SK-N-SH (cell line): Measurements from ENCODE around the gene PCOLCE2. TPM values are rescaled to one million over a fixed set of nuclear protein-coding genes. Genes with fewer than 3 reads are reported as not detected.

Source experiments
- CTCF ChIA-PET: fragments of 300-600, 350-600 bp; formaldehyde crosslinking; extraction: SDS; loops from one replicate; lab custom pipeline; 2021; lab: Yijun Ruan, JAX
- POLR2A ChIA-PET: fragments of 350-600 bp; sonication (Branson Sonifier 250); formaldehyde crosslinking; extraction: SDS; loops from one replicate; lab custom pipeline; 2020; ENCODE audit warnings: antibody characterized with exemption, inconsistent platforms; lab: Yijun Ruan, JAX
- DNase-seq: peaks from one replicate; pipeline ENCODE4 v3.0.0; 2012
- H2AFZ ChIP-seq: fragments of 200-600 bp; sonication (generic); 2 replicates; pipeline ENCODE4 v1.8.1; 2016; ENCODE audit warnings: antibody characterized with exemption, mild to moderate bottlenecking, low read depth
- H3F3A ChIP-seq: fragments of 200-600 bp; sonication (generic); replicated peaks from 2 replicates; pipeline ENCODE3; 2016; ENCODE audit warnings: antibody characterized with exemption, mild to moderate bottlenecking; ENCODE audit not compliant: insufficient read depth
- H3K27ac ChIP-seq, 2 experiments: fragments of 200-500 bp in 1 of 2; fragments of 200-600 bp in 1 of 2; sonication (Bioruptor generic) in 1 of 2; sonication (generic), shearing (Covaris generic) in 1 of 2; 2 replicates each; pipeline versions ENCODE4 v1.5.1 to v1.6.1; 2014 to 2016; ENCODE audit warnings: low read depth in 2 of 2, inconsistent platforms in 1 of 2, low read length in 1 of 2, mild to moderate bottlenecking in 1 of 2, mixed read lengths in 1 of 2
- H3K27me3 ChIP-seq: fragments of 200-600 bp; sonication (generic), shearing (Covaris generic); 2 replicates; pipeline ENCODE4 v1.6.1; 2016; ENCODE audit warnings: mixed run types; ENCODE audit not compliant: insufficient read depth
- H3K36me3 ChIP-seq, 2 experiments: fragments of 200-500 bp in 1 of 2; fragments of 200-600 bp in 1 of 2; sonication (Bioruptor generic) in 1 of 2; sonication (generic) in 1 of 2; replicated peaks in 1 of 2; 2 replicates each; pipeline versions ENCODE3 to v1.5.1; 2014 to 2016; ENCODE audit warnings: low read length in 1 of 2, mild to moderate bottlenecking in 1 of 2; ENCODE audit not compliant: insufficient read depth in 2 of 2, control insufficient read depth in 1 of 2
- H3K4me1 ChIP-seq, 2 experiments: fragments of 200-500 bp in 1 of 2; fragments of 200-600 bp in 1 of 2; sonication (Bioruptor generic) in 1 of 2; sonication (generic), shearing (Covaris generic) in 1 of 2; 2 replicates each; pipeline versions ENCODE4 v1.5.1 to v1.6.1; 2014 to 2016; ENCODE audit warnings: low read depth in 1 of 2, low read length in 1 of 2, mixed run types in 1 of 2; ENCODE audit not compliant: insufficient read depth in 2 of 2, control insufficient read depth in 1 of 2
- H3K4me2 ChIP-seq: fragments of 200-600 bp; sonication (generic), shearing (Covaris generic); 2 replicates; pipeline ENCODE4 v1.6.1; 2017; ENCODE audit warnings: mixed run types
- H3K4me3 ChIP-seq, 2 experiments: fragments of 200-500 bp in 1 of 2; fragments of 200-600 bp in 1 of 2; sonication (Bioruptor generic) in 1 of 2; sonication (generic), shearing (Covaris generic) in 1 of 2; 2 replicates each; pipeline versions ENCODE4 v1.5.1 to v1.8.1; 2014 to 2016; ENCODE audit warnings: low read depth in 2 of 2, inconsistent platforms in 1 of 2, low read length in 1 of 2, mild to moderate bottlenecking in 1 of 2, mixed read lengths in 1 of 2, moderate library complexity in 1 of 2
- H3K79me2 ChIP-seq: fragments of 200-600 bp; sonication (generic); 2 replicates; pipeline ENCODE4 v1.8.1; 2017; ENCODE audit warnings: mild to moderate bottlenecking; ENCODE audit not compliant: insufficient read depth
- H3K9ac ChIP-seq: fragments of 200-600 bp; sonication (generic); 2 replicates; pipeline ENCODE4 v1.6.1; 2017; ENCODE audit warnings: mixed run types
- H3K9me2 ChIP-seq: fragments of 200-600 bp; sonication (generic); 2 replicates; pipeline ENCODE4 v1.6.1; 2017; ENCODE audit warnings: mixed run types
- H3K9me3 ChIP-seq: fragments of 200-600 bp; sonication (generic); 2 replicates; pipeline ENCODE4 v1.6.1; 2017; ENCODE audit warnings: mixed run types, mild to moderate bottlenecking, moderate library complexity
- H4K20me1 ChIP-seq: fragments of 200-600 bp; sonication (generic); 2 replicates; pipeline ENCODE4 v1.6.1; 2017; ENCODE audit warnings: mild to moderate bottlenecking, mixed run types; ENCODE audit not compliant: insufficient read depth
- ELF1 ChIP-seq: IDR thresholded peaks from 2 replicates; pipeline ENCODE4 v1.4.0; 2012
- EP300 ChIP-seq, 2 experiments: IDR thresholded peaks; 2 replicates each; pipeline versions ENCODE4 v1.4.0 to v1.6.1; 2012; ENCODE audit warnings: borderline replicate concordance in 1 of 2, low read depth in 1 of 2, low read length in 1 of 2
- EZH2phosphoT487 ChIP-seq: fragments of 200-600 bp; sonication (generic); IDR thresholded peaks from 2 replicates; pipeline ENCODE4 v1.6.1; 2017; ENCODE audit warnings: low read depth, mixed run types, mild to moderate bottlenecking, antibody characterized with exemption, moderate library complexity, borderline replicate concordance
- FOSL2 ChIP-seq: IDR thresholded peaks from 2 replicates; pipeline ENCODE4 v1.4.0; 2012; ENCODE audit warnings: low read depth, mild to moderate bottlenecking, moderate library complexity, borderline replicate concordance
- IRF3 ChIP-seq: fragments of 150-350 bp; IDR thresholded peaks from 2 replicates; pipeline ENCODE4 v1.6.1; 2016; ENCODE audit warnings: mild to moderate bottlenecking, low read depth, low read length
- MAX ChIP-seq: IDR thresholded peaks from 2 replicates; pipeline ENCODE4 v1.4.0; 2012; ENCODE audit warnings: low read depth
- MEF2A ChIP-seq: IDR thresholded peaks from 2 replicates; pipeline ENCODE4 v1.4.0; 2012; ENCODE audit warnings: low read depth, borderline replicate concordance
- MXI1 ChIP-seq: IDR thresholded peaks from 2 replicates; pipeline ENCODE4 v1.6.1; 2012; ENCODE audit warnings: mild to moderate bottlenecking, low read depth, low read length, improper control_type of control experiment
- NFIC ChIP-seq: IDR thresholded peaks from 2 replicates; pipeline ENCODE4 v1.4.0; 2012; ENCODE audit warnings: borderline replicate concordance
- POLR2AphosphoS5 ChIP-seq: IDR thresholded peaks from 2 replicates; pipeline ENCODE4 v1.6.1; 2012; ENCODE audit warnings: low read depth, low read length
- REST ChIP-seq: IDR thresholded peaks from 2 replicates; pipeline ENCODE4 v1.6.1; 2012; ENCODE audit warnings: mild to moderate bottlenecking, low read depth, low read length, moderate library complexity
- SIN3A ChIP-seq: IDR thresholded peaks from 2 replicates; pipeline ENCODE4 v1.6.1; 2012; ENCODE audit warnings: low read depth, mild to moderate bottlenecking, low read length, moderate library complexity, borderline replicate concordance
- SMC3 ChIP-seq: IDR thresholded peaks from 2 replicates; pipeline ENCODE4 v1.6.1; 2012; ENCODE audit warnings: low read depth, low read length, improper control_type of control experiment
- TAF1 ChIP-seq: IDR thresholded peaks from 2 replicates; pipeline ENCODE4 v1.6.1; 2012; ENCODE audit warnings: low read depth, mild to moderate bottlenecking, low read length, moderate library complexity, borderline replicate concordance
- USF1 ChIP-seq: IDR thresholded peaks from 2 replicates; pipeline ENCODE4 v1.4.0; 2012; ENCODE audit warnings: low read depth, borderline replicate concordance
- YY1 ChIP-seq: IDR thresholded peaks from 2 replicates; pipeline ENCODE4 v1.4.0; 2012; ENCODE audit warnings: low read depth, mild to moderate bottlenecking
- ZBTB33 ChIP-seq: IDR thresholded peaks from 2 replicates; pipeline ENCODE4 v1.4.0; 2012; ENCODE audit warnings: low read depth, borderline replicate concordance
- WGBS: methylation state at CpG from one replicate; pipeline ENCODE4 v1.1.6; 2017; ENCODE audit warnings: low lambda C conversion rate; 5-methylcytosine and 5-hydroxymethylcytosine counted together
- polyA plus RNA-seq, 3 experiments: library from polyadenylated mRNA; depleted of rRNA; stranded (reverse); fragments of >200 nt; gene quantifications; 2 replicates each; pipeline ENCODE4 v1.2.3, GENCODE V29; 2012

The PCOLCE2 gene
- polyA plus RNA-seq, 1 of the 3 experiments (the other 2 are of a cell fraction): 22.2 TPM

- no peak for TF ChIP-seq EP300 (IDR thresholded peaks at IDR 0.05; ENCODE audit: borderline replicate concordance in 1 of 2, low read depth in 1 of 2, low read length in 1 of 2)
Measured at GRCh38 chr3:142796823-142797222, 92.1 kb downstream of the PCOLCE2 start (continued).

GRCh38 chr3:142795332-142795731 is 93.6 kb downstream of the PCOLCE2 start:
- H3K79me2 ChIP-seq: no peaks in the 10 kb centered on the region
- H3K9me3 ChIP-seq: no peaks in the 10 kb centered on the region
- POLR2A ChIA-PET: no interaction called here
- H2AFZ ChIP-seq: no peak overlapping the region
- TF ChIP-seq REST (no peak), MEF2A (no peak), IRF3 (no peak), EZH2phosphoT487 (no peak), SMC3 (no peak), SIN3A (no peak), MXI1 (no peak), MAX (no peak), EP300 (IDR thresholded peaks at IDR 0.05; ENCODE audit: borderline replicate concordance in 1 of 2, low read depth in 1 of 2, low read length in 1 of 2) (no peak), ELF1 (no peak), YY1 (no peak), POLR2AphosphoS5 (no peak), NFIC (no peak), USF1 (no peak), ZBTB33 (no peak), TAF1 (no peak), FOSL2 (no peak)
- H4K20me1 ChIP-seq: no peaks in the 10 kb centered on the region
- H3K4me1 ChIP-seq: no peaks in the 10 kb centered on the region
- CTCF ChIA-PET: no interaction called here
- no peaks in the 10 kb centered on the region for H3K9me2 ChIP-seq
- WGBS: 82% methylated on average over 1 of the region's 1 CpG
- H3K27me3 ChIP-seq: no peaks in the 10 kb centered on the region
- no peak overlapping the region for H3K9ac ChIP-seq
- H3K27ac ChIP-seq: no peak overlapping the region
- H3K36me3 ChIP-seq: peaks cover 8 to 43% of the 10 kb centered on the region in 2 experiments
- H3F3A ChIP-seq: no peaks in the 10 kb centered on the region
- no peak overlapping the region for H3K4me2 ChIP-seq
- no peak overlapping the region for H3K4me3 ChIP-seq
- no peak for DNase-seq
